CD4-positive, alpha-beta T cell (primary cell): ENCODE data around the gene C16orf87. TPM values are rescaled to one million over a fixed set of nuclear protein-coding genes. Genes with fewer than 3 reads are reported as not detected.

Experiments used
- ATAC-seq: fragments of 200-7000 bp; cut with Tn5 transposase; one replicate; pipeline ENCODE4 v1.10.0; 2022; ENCODE audit warnings: mild to moderate bottlenecking; ENCODE audit not compliant: poor library complexity
- CTCF ChIA-PET: fragments of 350-600 bp; sonication (Branson Sonifier 250); formaldehyde crosslinking; loops from one replicate; lab custom pipeline; 2021; ENCODE audit warnings: antibody characterized with exemption, inconsistent platforms; lab: Charles Lee
- POLR2A ChIA-PET: fragments of 350-600 bp; sonication (Branson Sonifier 250); formaldehyde crosslinking; loops from one replicate; lab custom pipeline; 2021; ENCODE audit warnings: antibody characterized with exemption, inconsistent platforms; lab: Charles Lee
- DNase-seq, 14 experiments: peaks; one replicate each; pipeline ENCODE4 v3.0.0-alpha.2; 2013 to 2020; ENCODE audit warnings: mixed read lengths in 2 of 14
- H3K27ac ChIP-seq, 2 donors: one replicate each; pipeline versions ENCODE4 v1.5.1 to v1.7.0; 2013; ENCODE audit warnings: low read length in 2 of 2, low read depth in 1 of 2, mild to moderate bottlenecking in 1 of 2
- H3K27me3 ChIP-seq, 2 experiments: 1 replicate in 1 of 2; 2 replicates in 1 of 2; pipeline versions ENCODE4 v1.6.1 to v1.7.0; 2013; ENCODE audit warnings: low read length in 2 of 2, control low read depth in 1 of 2, mild to moderate bottlenecking in 1 of 2, moderate library complexity in 1 of 2; ENCODE audit not compliant: insufficient read depth in 2 of 2, control insufficient read depth in 1 of 2
- H3K36me3 ChIP-seq: one replicate; pipeline ENCODE4 v1.6.1; 2013; ENCODE audit warnings: low read length, control low read depth; ENCODE audit not compliant: insufficient read depth
- H3K4me1 ChIP-seq: one replicate; pipeline ENCODE4 v1.6.1; 2013; ENCODE audit warnings: low read length, control low read depth; ENCODE audit not compliant: insufficient read depth
- H3K4me3 ChIP-seq: one replicate; pipeline ENCODE4 v1.5.1; 2013; ENCODE audit warnings: mild to moderate bottlenecking, low read length, moderate library complexity
- H3K9me3 ChIP-seq, 2 experiments: 1 replicate in 1 of 2; 2 replicates in 1 of 2; pipeline versions ENCODE4 v1.6.1 to v1.7.0; 2013; ENCODE audit warnings: low read length in 2 of 2, mild to moderate bottlenecking in 2 of 2, control low read depth in 1 of 2, moderate library complexity in 1 of 2; ENCODE audit not compliant: control insufficient read depth in 1 of 2, insufficient read depth in 1 of 2
- H3K27ac Mint-ChIP-seq: one replicate; pipeline ENCODE4 v1.8.0; 2020; ENCODE audit warnings: mixed read lengths
- H3K27me3 Mint-ChIP-seq: one replicate; pipeline ENCODE4 v1.8.0; 2021; ENCODE audit warnings: mixed read lengths
- H3K36me3 Mint-ChIP-seq: one replicate; pipeline ENCODE4 v1.8.0; 2021; ENCODE audit warnings: low read depth, mixed read lengths
- H3K4me1 Mint-ChIP-seq: one replicate; pipeline ENCODE4 v1.8.0; 2021; ENCODE audit warnings: low read depth, mixed read lengths
- H3K4me3 Mint-ChIP-seq: one replicate; pipeline ENCODE4 v1.8.0; 2020; ENCODE audit warnings: mild to moderate bottlenecking, mixed read lengths
- H3K9me3 Mint-ChIP-seq: one replicate; pipeline ENCODE4 v1.8.0; 2020; ENCODE audit warnings: mixed read lengths
- CTCF ChIP-seq: fragments of 200-600 bp; IDR thresholded peaks from one replicate; pipeline ENCODE4 v1.8.0; 2022; ENCODE audit warnings: antibody characterized with exemption, mild to moderate bottlenecking
- intact Hi-C, 2 experiments: fragments of 100-400 bp; cut with DNase I in 1 of 2; cut with micrococcal nuclease in 1 of 2; formaldehyde crosslinking; loops; one replicate each; pipeline versions ENCODE4 v1.15.1 to v1.9.0; 2023 to 2025; cut with DNase I, micrococcal nuclease
- total RNA-seq, 174 experiments: library from RNA in 2 of 174; stranded (reverse) in 2 of 174; gene quantifications; one replicate each; pipeline ENCODE4 v1.2.3 and lab custom pipeline; 2021 to 2026

The C16orf87 gene
- total RNA-seq, 2 experiments from 2014 or later: 20.6 to 22.6 TPM

GRCh38 chr16:46862555-46863447 is 31.8 kb upstream of the C16orf87 start:
- Histone ChIP-seq H3K4me3 (no peak overlapping the region), H3K27me3 (no peaks in the 10 kb centered on the region), H3K36me3 (no peaks in the 10 kb centered on the region), H3K9me3 (peaks cover 0 to 8% of the 10 kb centered on the region in 2 experiments), H3K27ac (no peak overlapping the region), H3K4me1 (peaks cover 4% of the 10 kb centered on the region)
- DNase-seq: no peak
- no peaks in the 10 kb centered on the region for H3K36me3 Mint-ChIP-seq
- ChIA-PET CTCF (no interaction called here), POLR2A (no interaction called here)
- peaks cover 7% of the 10 kb centered on the region for H3K27me3 Mint-ChIP-seq
- H3K4me1 Mint-ChIP-seq: peaks cover 7% of the 10 kb centered on the region
- no peak overlapping the region for H3K27ac Mint-ChIP-seq
- no peak overlapping the region for H3K4me3 Mint-ChIP-seq
- no peak for TF ChIP-seq CTCF
- intact Hi-C loops: no loop called here
- no peak for ATAC-seq
- H3K9me3 Mint-ChIP-seq: no peaks in the 10 kb centered on the region

GRCh38 chr16:46859719-46860152 is 28.8 kb upstream of the C16orf87 start:
- Histone ChIP-seq H3K4me1 (peaks cover 4% of the 10 kb centered on the region), H3K4me3 (no peak overlapping the region), H3K9me3 (peaks cover 0 to 8% of the 10 kb centered on the region in 2 experiments), H3K27ac (no peak overlapping the region), H3K27me3 (no peaks in the 10 kb centered on the region), H3K36me3 (no peaks in the 10 kb centered on the region)
- POLR2A ChIA-PET: interaction anchor here (0.6 kb wide), 1 partner anchor 84 kb away, joined by 3 read pairs; no protein-coding TSS in a partner anchor
- Mint-ChIP-seq H3K4me3 (no peak overlapping the region), H3K27ac (no peak overlapping the region), H3K4me1 (peaks cover 7% of the 10 kb centered on the region), H3K9me3 (no peaks in the 10 kb centered on the region), H3K27me3 (no peaks in the 10 kb centered on the region), H3K36me3 (no peaks in the 10 kb centered on the region)
- no peak for TF ChIP-seq CTCF
- DNase-seq (peak in 2 of 14 experiments; percentile 41 to 61), ATAC-seq (no peak)
- CTCF ChIA-PET: no interaction called here
- intact Hi-C loops: no loop called here

- CTCF ChIA-PET: no interaction called here
- intact Hi-C loops: no loop called here
These were observed 27.2 kb upstream of the C16orf87 start for GRCh38 chr16:46858151-46858550.

More at GRCh38 chr16:46858151-46858550, 27.2 kb upstream of the C16orf87 start:
- H3K9me3 ChIP-seq: peaks cover 0 to 8% of the 10 kb centered on the region in 2 experiments
- Mint-ChIP-seq H3K4me3 (no peak overlapping the region), H3K36me3 (no peaks in the 10 kb centered on the region), H3K27me3 (no peaks in the 10 kb centered on the region), H3K9me3 (no peaks in the 10 kb centered on the region), H3K4me1 (no peaks in the 10 kb centered on the region), H3K27ac (no peak overlapping the region)
- H3K4me3 ChIP-seq: no peak overlapping the region
- no peak for TF ChIP-seq CTCF
- H3K36me3 ChIP-seq: no peaks in the 10 kb centered on the region
- H3K27ac ChIP-seq: no peak overlapping the region
- H3K27me3 ChIP-seq: no peaks in the 10 kb centered on the region
- ATAC-seq: no peak
- H3K4me1 ChIP-seq: no peaks in the 10 kb centered on the region
- POLR2A ChIA-PET: interaction anchor here (0.6 kb wide), 1 partner anchor 20 kb away, joined by 3 read pairs; no protein-coding TSS in a partner anchor
- no peak for DNase-seq
